ENCODE results near the gene TIAM2.
"Not testable (repeated sequence)": the region's sequence is repeated elsewhere in the genome, so short reads cannot be mapped to it uniquely, and the experiment has no call there.

Gene TIAM2

GRCh38 chr6:155222506-155222905, 227.4 kb downstream of the TIAM2 start:
- H3K9me3 Mint-ChIP-seq: no peaks in the 10 kb centered on the region
- no peaks in the 10 kb centered on the region for H3K27me3 Mint-ChIP-seq
- no peak overlapping the region for H3K27ac Mint-ChIP-seq (ENCODE audit: low read depth)
- ATAC-seq (replicated peaks; ENCODE audit: extremely low read depth, poor library complexity, severe bottlenecking): no peak
- H3K4me1 Mint-ChIP-seq: peaks cover 13% of the 10 kb centered on the region
- DNase-seq (ENCODE audit: low spot score in 2 of 2): no peak
- H3K4me3 Mint-ChIP-seq: no peak overlapping the region
- H3K36me3 Mint-ChIP-seq (ENCODE audit: insufficient read depth): peaks cover 2% of the 10 kb centered on the region

- DNase-seq (ENCODE audit: low spot score in 2 of 2) (peak in 1 of 2 donors; percentile 20), ATAC-seq (replicated peaks; ENCODE audit: extremely low read depth, poor library complexity, severe bottlenecking) (peak; percentile 93)
- H3K9me3 Mint-ChIP-seq: no peaks in the 10 kb centered on the region
- H3K4me1 Mint-ChIP-seq: peaks cover 13% of the 10 kb centered on the region
- peak overlapping the region; percentile 91 for H3K27ac Mint-ChIP-seq (ENCODE audit: low read depth)
- no peaks in the 10 kb centered on the region for H3K27me3 Mint-ChIP-seq
- peak overlapping the region; percentile 70 for H3K4me3 Mint-ChIP-seq
- H3K36me3 Mint-ChIP-seq (ENCODE audit: insufficient read depth): peaks cover 2% of the 10 kb centered on the region
These were observed 228.7 kb downstream of the TIAM2 start for GRCh38 chr6:155223646-155224451.

- H3K27ac Mint-ChIP-seq (ENCODE audit: low read depth): peak overlapping the region; percentile 91
- H3K9me3 Mint-ChIP-seq: no peaks in the 10 kb centered on the region
- ATAC-seq (replicated peaks; ENCODE audit: extremely low read depth, poor library complexity, severe bottlenecking) (no peak), DNase-seq (ENCODE audit: low spot score in 2 of 2) (no peak)
- peaks cover 13% of the 10 kb centered on the region for H3K4me1 Mint-ChIP-seq
- H3K36me3 Mint-ChIP-seq (ENCODE audit: insufficient read depth): peaks cover 2% of the 10 kb centered on the region
- H3K27me3 Mint-ChIP-seq: no peaks in the 10 kb centered on the region
- H3K4me3 Mint-ChIP-seq: peak overlapping the region; percentile 70
These were observed 229.5 kb downstream of the TIAM2 start for GRCh38 chr6:155224618-155225017.

- Mint-ChIP-seq H3K27ac (ENCODE audit: low read depth) (no peak overlapping the region), H3K4me3 (no peak overlapping the region), H3K36me3 (ENCODE audit: insufficient read depth) (peaks cover 2% of the 10 kb centered on the region), H3K27me3 (no peaks in the 10 kb centered on the region), H3K4me1 (peaks cover 13% of the 10 kb centered on the region), H3K9me3 (no peaks in the 10 kb centered on the region)
- ATAC-seq (replicated peaks; ENCODE audit: extremely low read depth, poor library complexity, severe bottlenecking) (no peak), DNase-seq (ENCODE audit: low spot score in 2 of 2) (no peak)
These were observed 231.9 kb downstream of the TIAM2 start for GRCh38 chr6:155227046-155227445.

- H3K9me3 Mint-ChIP-seq: no peaks in the 10 kb centered on the region
- H3K27ac Mint-ChIP-seq (ENCODE audit: low read depth): no peak overlapping the region
- DNase-seq (ENCODE audit: low spot score in 2 of 2) (no peak), ATAC-seq (replicated peaks; ENCODE audit: extremely low read depth, poor library complexity, severe bottlenecking) (no peak)
- H3K4me1 Mint-ChIP-seq: peaks cover 12% of the 10 kb centered on the region
- H3K4me3 Mint-ChIP-seq: no peak overlapping the region
- H3K36me3 Mint-ChIP-seq (ENCODE audit: insufficient read depth): no peaks in the 10 kb centered on the region
- H3K27me3 Mint-ChIP-seq: no peaks in the 10 kb centered on the region
These were observed 233.5 kb downstream of the TIAM2 start for GRCh38 chr6:155228546-155229166.

- H3K36me3 Mint-ChIP-seq (ENCODE audit: insufficient read depth); H3K4me3 Mint-ChIP-seq; DNase-seq (ENCODE audit: low spot score in 2 of 2); ATAC-seq (replicated peaks; ENCODE audit: extremely low read depth, poor library complexity, severe bottlenecking); H3K4me1 Mint-ChIP-seq; H3K9me3 Mint-ChIP-seq; H3K27ac Mint-ChIP-seq (ENCODE audit: low read depth); H3K27me3 Mint-ChIP-seq: not testable (repeated sequence)
These were observed 235.9 kb downstream of the TIAM2 start for GRCh38 chr6:155230975-155231374.

- Mint-ChIP-seq H3K27me3 (peaks cover 2% of the 10 kb centered on the region), H3K4me3 (no peak overlapping the region), H3K4me1 (no peaks in the 10 kb centered on the region), H3K9me3 (no peaks in the 10 kb centered on the region), H3K27ac (ENCODE audit: low read depth) (no peak overlapping the region), H3K36me3 (ENCODE audit: insufficient read depth) (no peaks in the 10 kb centered on the region)
- no peak for ATAC-seq (replicated peaks; ENCODE audit: extremely low read depth, poor library complexity, severe bottlenecking)
- DNase-seq (ENCODE audit: low spot score in 2 of 2): no peak
These were observed 237.7 kb downstream of the TIAM2 start for GRCh38 chr6:155232848-155233247.

- Mint-ChIP-seq H3K9me3 (no peaks in the 10 kb centered on the region), H3K27me3 (peaks cover 16% of the 10 kb centered on the region), H3K36me3 (ENCODE audit: insufficient read depth) (no peaks in the 10 kb centered on the region), H3K4me1 (no peaks in the 10 kb centered on the region), H3K27ac (ENCODE audit: low read depth) (no peak overlapping the region), H3K4me3 (no peak overlapping the region)
- ATAC-seq (replicated peaks; ENCODE audit: extremely low read depth, poor library complexity, severe bottlenecking) (no peak), DNase-seq (ENCODE audit: low spot score in 2 of 2) (no peak)
These were observed 239.1 kb downstream of the TIAM2 start for GRCh38 chr6:155234167-155234566.

- Mint-ChIP-seq H3K27me3 (peaks cover 21% of the 10 kb centered on the region), H3K27ac (ENCODE audit: low read depth) (no peak overlapping the region), H3K9me3 (no peaks in the 10 kb centered on the region), H3K4me3 (no peak overlapping the region), H3K4me1 (no peaks in the 10 kb centered on the region), H3K36me3 (ENCODE audit: insufficient read depth) (no peaks in the 10 kb centered on the region)
- no peak for ATAC-seq (replicated peaks; ENCODE audit: extremely low read depth, poor library complexity, severe bottlenecking)
- DNase-seq (ENCODE audit: low spot score in 2 of 2): no peak
These were observed 239.6 kb downstream of the TIAM2 start for GRCh38 chr6:155234687-155235086.

- ATAC-seq (replicated peaks; ENCODE audit: extremely low read depth, poor library complexity, severe bottlenecking) (no peak), DNase-seq (ENCODE audit: low spot score in 2 of 2) (no peak)
- H3K27me3 Mint-ChIP-seq: peaks cover 25% of the 10 kb centered on the region
- H3K27ac Mint-ChIP-seq (ENCODE audit: low read depth): no peak overlapping the region
- no peak overlapping the region for H3K4me3 Mint-ChIP-seq
- H3K36me3 Mint-ChIP-seq (ENCODE audit: insufficient read depth): no peaks in the 10 kb centered on the region
- H3K9me3 Mint-ChIP-seq: no peaks in the 10 kb centered on the region
- H3K4me1 Mint-ChIP-seq: no peaks in the 10 kb centered on the region
These were observed 240.0 kb downstream of the TIAM2 start for GRCh38 chr6:155235087-155235486.

- Mint-ChIP-seq H3K36me3 (ENCODE audit: insufficient read depth) (no peaks in the 10 kb centered on the region), H3K9me3 (no peaks in the 10 kb centered on the region), H3K4me3 (no peak overlapping the region), H3K27me3 (peaks cover 32% of the 10 kb centered on the region), H3K4me1 (no peaks in the 10 kb centered on the region), H3K27ac (ENCODE audit: low read depth) (no peak overlapping the region)
- ATAC-seq (replicated peaks; ENCODE audit: extremely low read depth, poor library complexity, severe bottlenecking): no peak
- no peak for DNase-seq (ENCODE audit: low spot score in 2 of 2)
These were observed 242.5 kb downstream of the TIAM2 start for GRCh38 chr6:155237613-155238012.

GRCh38 chr6:155240905-155241600, 245.9 kb downstream of the TIAM2 start:
- Mint-ChIP-seq H3K27ac (ENCODE audit: low read depth) (no peak overlapping the region), H3K4me3 (no peak overlapping the region), H3K36me3 (ENCODE audit: insufficient read depth) (no peaks in the 10 kb centered on the region), H3K4me1 (no peaks in the 10 kb centered on the region), H3K9me3 (no peaks in the 10 kb centered on the region), H3K27me3 (peaks cover 32% of the 10 kb centered on the region)
- DNase-seq (ENCODE audit: low spot score in 2 of 2): no peak
- ATAC-seq (replicated peaks; ENCODE audit: extremely low read depth, poor library complexity, severe bottlenecking): no peak

- ATAC-seq (replicated peaks; ENCODE audit: extremely low read depth, poor library complexity, severe bottlenecking): no peak
- H3K27me3 Mint-ChIP-seq: peaks cover 32% of the 10 kb centered on the region
These were observed 246.9 kb downstream of the TIAM2 start for GRCh38 chr6:155241966-155242365.

More at GRCh38 chr6:155241966-155242365, 246.9 kb downstream of the TIAM2 start:
- no peak for DNase-seq (ENCODE audit: low spot score in 2 of 2)
- H3K27ac Mint-ChIP-seq (ENCODE audit: low read depth): no peak overlapping the region
- H3K36me3 Mint-ChIP-seq (ENCODE audit: insufficient read depth): no peaks in the 10 kb centered on the region
- H3K4me3 Mint-ChIP-seq: no peak overlapping the region
- no peaks in the 10 kb centered on the region for H3K4me1 Mint-ChIP-seq
- H3K9me3 Mint-ChIP-seq: no peaks in the 10 kb centered on the region
